CMK (cell line): ENCODE results near the gene TP53TG3D.
"Not testable (repeated sequence)": the region's sequence is repeated elsewhere in the genome, so short reads cannot be mapped to it uniquely, and the experiment has no call there.

Source experiments
- DNase-seq: peaks from one replicate; pipeline ENCODE4 v3.0.0-alpha.2; 2010; ENCODE audit warnings: low read depth

The TP53TG3D gene, protein sequence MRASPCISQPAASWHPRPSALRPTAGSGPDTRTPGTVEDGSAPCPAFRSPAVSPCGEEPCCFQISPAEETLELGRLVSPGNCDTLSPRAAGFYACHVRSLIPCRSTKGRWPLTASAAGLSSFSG

DNA sequence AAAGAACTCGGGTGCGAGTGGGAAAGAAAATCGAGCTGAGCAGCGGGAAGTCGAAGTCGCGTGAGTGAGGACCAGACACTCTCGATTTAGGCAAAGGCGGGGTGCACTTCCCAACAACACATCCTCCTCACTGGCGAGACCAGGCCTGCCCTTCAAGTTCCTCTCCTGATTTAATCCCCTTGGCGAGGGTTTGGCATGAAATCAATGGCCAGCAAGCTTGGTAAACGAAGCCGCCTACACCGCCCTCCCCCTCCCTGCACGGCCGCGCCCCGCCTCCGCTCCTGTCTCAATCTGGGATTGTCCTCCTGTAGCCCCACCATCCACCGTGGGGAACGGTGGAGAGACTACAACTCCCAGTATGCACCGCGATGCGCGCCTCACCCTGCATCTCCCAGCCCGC is at the start of gene TP53TG3D:
Gene TP53TG3D (plus strand): TSS at position 301 of the 400 bp plus-strand sequence. CDS start 68 bp downstream, at position 369.
- DNase-seq, result not testable (repeated sequence)

- DNase-seq, result not testable (repeated sequence)
Observed at GRCh38 chr16:32253507-32253906, 421 bp downstream of the TP53TG3D start.

DNA sequence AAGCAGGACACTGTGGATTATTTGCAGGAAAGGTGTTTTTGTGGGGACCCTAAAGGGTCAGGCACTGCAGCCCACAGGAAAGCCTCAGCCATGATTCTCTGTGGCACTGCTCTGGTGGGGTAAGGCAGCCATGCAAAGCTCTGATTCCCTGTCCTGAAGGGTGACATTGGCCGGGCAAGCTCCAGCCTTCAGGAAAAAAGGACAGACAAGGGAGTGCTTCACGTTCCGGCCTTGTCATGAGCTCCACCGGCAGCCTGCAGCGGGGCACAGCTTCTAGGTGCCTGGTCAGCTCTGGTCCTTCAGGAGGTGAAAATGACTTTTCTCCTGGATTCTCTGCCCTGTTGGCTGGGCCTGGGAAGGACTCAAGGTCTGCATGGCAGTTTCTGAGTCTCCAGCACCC is 8.4 kb downstream of the TP53TG3D start:
- not testable (repeated sequence) for DNase-seq

DNA sequence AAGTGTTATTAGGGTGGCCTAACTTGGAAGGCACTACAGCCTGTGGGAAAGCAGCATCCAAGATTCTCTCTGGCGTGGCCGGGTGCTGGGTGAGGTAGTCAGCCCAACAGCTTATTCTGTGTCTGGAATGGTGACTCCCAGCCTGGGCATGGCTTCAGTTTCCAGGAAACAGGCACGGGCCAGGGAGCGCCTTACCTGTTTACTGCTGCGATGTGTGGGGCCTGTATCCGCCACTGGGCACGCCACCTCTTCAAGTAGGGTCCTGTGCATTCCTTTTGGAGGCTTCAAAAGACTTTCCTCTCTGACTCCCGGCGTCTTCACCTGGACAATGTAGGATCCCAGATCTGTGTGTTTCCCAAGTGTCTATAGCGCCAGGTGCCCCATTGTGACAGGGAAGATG is 10.5 kb downstream of the TP53TG3D start:
- DNase-seq, result not testable (repeated sequence)

DNA sequence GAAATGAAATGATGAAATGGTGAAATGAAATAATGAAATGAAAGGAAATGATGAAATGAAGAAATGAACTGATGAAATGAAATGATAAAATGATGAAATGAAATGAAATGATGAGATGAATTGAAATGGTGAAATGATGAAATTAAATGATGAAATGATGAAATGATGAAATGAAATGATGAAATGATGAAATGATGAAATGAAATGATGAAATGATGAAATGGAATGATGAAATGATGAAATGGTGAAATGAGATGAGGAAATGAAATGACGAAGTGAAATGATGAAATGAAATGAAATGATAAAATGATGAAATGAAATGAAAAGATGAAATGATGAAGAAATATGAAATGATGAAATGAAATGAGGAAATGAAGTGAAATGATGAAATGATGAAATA is 28.8 kb downstream of the TP53TG3D start:
- not testable (repeated sequence) for DNase-seq

DNA sequence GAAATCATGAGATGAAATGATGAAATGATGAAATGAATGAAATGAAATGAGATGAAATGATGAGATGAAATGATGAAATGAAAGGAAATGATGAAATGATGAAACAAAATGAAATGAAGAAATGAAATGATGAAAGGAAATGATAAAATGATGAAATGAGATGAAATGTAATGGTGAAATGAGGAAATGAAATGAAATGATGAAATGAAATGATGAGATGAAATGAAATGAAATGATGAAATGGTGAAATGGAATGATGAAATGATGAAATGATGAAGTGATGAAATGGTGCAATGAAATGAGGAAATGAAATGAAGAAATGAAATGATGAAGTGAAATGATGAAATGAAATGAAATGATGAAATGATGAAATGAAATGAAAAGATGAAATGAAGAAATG is 29.9 kb downstream of the TP53TG3D start:
- not testable (repeated sequence) for DNase-seq

- DNase-seq, result not testable (repeated sequence)
Observed at GRCh38 chr16:32283917-32284495, 30.9 kb downstream of the TP53TG3D start.

GRCh38 chr16:32284800-32285796 is 32.0 kb downstream of the TP53TG3D start:
- DNase-seq, result not testable (repeated sequence)

DNA sequence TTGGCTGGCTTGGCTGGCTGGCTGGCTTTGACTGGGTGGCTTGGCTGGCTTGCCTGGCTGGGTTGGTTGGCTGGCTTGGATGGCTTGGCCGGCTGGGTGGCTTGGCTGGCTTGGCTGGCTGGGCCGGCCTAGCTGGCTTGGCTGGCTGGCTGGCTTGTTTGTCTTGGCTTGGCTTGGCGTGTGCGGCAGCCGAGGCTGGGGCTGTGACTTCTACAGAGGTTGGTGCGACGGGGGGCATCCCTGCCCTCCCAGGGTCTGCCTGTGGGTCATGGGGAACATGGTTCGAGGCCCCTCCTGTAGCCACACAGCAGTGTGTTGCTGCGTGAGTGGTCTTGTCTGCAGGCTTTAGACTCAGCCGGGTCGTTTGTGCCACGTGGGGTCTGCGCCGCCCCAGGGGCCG is 33.1 kb downstream of the TP53TG3D start:
- DNase-seq, result not testable (repeated sequence)

DNA sequence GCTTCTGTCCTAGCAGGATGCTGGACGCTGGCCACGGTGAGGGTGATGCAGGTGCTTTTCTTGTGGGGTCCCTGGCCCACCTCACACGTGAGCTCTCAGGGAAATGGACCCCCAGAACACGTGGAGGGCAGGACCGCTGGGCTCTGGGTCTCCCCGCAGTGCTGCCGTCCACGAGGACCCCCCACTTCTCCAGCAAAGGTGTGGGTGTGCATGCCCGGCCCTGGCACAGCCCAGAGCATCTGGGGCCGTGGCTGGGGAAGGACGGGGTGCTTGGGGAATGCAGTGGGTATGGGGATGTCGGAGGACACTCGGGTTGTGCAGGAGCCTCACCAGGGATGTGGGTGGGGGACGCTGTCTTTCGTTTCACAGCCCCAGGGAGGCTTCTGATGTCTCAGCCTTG is 34.7 kb downstream of the TP53TG3D start:
- DNase-seq, result not testable (repeated sequence)

GRCh38 chr16:32289197-32289596 is 36.1 kb downstream of the TP53TG3D start:
- DNase-seq, result not testable (repeated sequence)

DNA sequence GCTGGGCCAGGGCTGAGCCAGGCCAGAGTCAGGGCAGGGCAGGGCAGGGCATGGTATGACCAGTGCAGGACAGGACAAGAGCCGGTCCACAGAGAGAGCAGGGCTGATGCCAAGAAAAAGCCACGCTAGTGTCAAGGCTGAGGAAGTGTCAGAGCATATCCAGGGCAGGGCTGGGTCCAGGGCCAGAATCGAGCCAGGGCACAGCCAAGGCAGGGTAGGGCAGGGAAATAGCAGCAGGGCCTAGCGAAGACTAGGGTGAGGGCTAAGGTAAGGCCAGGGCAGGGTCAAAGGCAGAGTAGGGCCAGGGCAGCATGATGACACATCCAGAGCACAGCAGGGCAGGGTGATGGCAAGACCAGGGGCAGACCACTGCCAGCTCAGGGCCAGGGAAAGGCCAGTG is 49.7 kb downstream of the TP53TG3D start:
- not testable (repeated sequence) for DNase-seq
